ENCODE measurements around the gene G6PC2.

G6PC2 gene

DNA sequence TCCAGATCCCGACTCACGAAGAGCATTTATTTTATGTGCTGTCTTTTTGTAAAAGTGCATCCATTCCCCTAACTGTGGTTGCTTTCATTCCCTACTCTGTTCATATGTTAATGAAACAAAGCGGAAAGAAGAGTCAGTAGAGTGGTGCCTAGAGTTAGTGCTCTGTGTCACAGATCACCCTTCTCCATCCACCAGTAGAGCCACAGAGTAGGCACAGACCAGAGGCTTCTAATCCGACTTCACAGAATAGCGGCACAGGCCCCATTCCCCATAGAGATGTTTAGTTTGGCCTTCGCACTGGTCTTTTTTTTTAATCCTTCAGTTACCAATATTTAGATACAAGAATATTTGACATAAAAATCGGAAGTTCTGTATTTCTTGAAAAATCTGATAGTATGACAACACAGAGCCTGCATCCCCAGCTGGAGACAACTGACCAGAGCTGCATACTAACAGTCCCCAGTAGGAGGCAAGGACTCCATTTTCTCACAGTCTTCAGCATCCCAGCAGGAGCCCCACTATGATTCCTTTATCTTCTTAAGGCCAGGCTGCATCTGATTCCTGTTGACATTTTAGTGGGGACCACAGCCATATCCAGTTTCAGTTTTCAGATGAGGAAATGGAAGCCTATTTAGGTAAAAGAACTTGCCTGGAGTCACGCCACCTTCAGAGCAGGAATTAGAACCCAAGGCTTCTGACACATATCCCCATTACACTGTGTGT lies 7.0 kb downstream of the G6PC2 start:
- TF ChIP-seq, protein P1, sequence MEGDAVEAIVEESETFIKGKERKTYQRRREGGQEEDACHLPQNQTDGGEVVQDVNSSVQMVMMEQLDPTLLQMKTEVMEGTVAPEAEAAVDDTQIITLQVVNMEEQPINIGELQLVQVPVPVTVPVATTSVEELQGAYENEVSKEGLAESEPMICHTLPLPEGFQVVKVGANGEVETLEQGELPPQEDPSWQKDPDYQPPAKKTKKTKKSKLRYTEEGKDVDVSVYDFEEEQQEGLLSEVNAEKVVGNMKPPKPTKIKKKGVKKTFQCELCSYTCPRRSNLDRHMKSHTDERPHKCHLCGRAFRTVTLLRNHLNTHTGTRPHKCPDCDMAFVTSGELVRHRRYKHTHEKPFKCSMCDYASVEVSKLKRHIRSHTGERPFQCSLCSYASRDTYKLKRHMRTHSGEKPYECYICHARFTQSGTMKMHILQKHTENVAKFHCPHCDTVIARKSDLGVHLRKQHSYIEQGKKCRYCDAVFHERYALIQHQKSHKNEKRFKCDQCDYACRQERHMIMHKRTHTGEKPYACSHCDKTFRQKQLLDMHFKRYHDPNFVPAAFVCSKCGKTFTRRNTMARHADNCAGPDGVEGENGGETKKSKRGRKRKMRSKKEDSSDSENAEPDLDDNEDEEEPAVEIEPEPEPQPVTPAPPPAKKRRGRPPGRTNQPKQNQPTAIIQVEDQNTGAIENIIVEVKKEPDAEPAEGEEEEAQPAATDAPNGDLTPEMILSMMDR (IDR thresholded peaks at IDR 0.05), result no peak
- Histone ChIP-seq H3K27ac (no peak overlapping the region), H3K9me3 (no peaks in the 10 kb centered on the region), H3K4me3 (ENCODE audit: low read depth in 1 of 2, low read length in 1 of 2) (no peak overlapping the region), H3K27me3 (peaks cover 32% of the 10 kb centered on the region), H3K36me3 (no peaks in the 10 kb centered on the region), H3K4me1 (ENCODE audit: control insufficient read depth in 1 of 2, insufficient read depth in 1 of 2, low read depth in 1 of 2, low read length in 1 of 2) (peaks cover 4 to 7% of the 10 kb centered on the region in 2 experiments)

DNA sequence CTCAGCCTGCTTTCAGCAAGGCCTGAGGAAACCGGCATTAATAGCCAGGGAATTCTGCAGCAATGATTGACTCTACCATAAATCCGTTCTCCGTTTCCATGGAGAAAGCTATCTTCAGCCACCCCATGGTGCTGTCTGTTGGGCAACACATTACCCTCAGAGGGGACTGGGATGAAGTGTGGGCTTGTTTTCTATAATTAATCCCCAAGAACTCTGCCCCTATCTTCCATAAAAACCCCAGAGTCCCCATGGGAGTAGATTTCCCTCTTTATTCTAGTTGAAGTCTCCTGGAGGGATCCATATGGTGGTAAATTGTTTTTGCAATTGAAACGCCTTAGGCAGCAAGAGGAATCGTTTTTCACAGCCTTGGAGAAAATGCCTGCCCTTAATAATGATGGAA lies 9.2 kb downstream of the G6PC2 start:
- no peak overlapping the region for H3K27ac ChIP-seq
- H3K9me3 ChIP-seq, result no peaks in the 10 kb centered on the region
- H3K4me3 ChIP-seq (ENCODE audit: low read depth in 1 of 2, low read length in 1 of 2), result no peak overlapping the region
- TF ChIP-seq, protein P1 (IDR thresholded peaks at IDR 0.05), result no peak
- peaks cover 42% of the 10 kb centered on the region for H3K27me3 ChIP-seq
- no peaks in the 10 kb centered on the region for H3K36me3 ChIP-seq
- H3K4me1 ChIP-seq (ENCODE audit: control insufficient read depth in 1 of 2, insufficient read depth in 1 of 2, low read depth in 1 of 2, low read length in 1 of 2), result peaks cover 4 to 8% of the 10 kb centered on the region in 2 experiments

DNA sequence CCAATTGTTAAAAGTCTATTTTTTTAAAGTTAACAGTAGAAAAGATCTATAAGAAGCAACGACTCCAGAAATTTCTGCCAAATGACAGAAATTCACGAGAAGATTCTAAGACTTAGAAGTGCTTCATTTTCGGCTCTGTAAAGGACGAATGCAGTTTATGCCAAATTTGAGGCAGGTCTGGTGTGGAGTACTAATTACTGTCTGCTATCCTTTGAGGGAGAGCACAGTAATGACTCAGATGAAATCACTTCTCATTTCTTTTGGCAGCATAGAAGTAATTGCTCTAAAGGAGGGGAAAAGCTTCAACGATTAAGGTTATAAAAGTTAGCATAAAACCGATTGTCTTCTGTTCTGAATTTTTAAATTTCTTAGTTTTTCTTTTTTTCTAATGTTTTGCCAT lies 11.4 kb downstream of the G6PC2 start:
- TF ChIP-seq, protein P1 (IDR thresholded peaks at IDR 0.05), result no peak
- H3K36me3 ChIP-seq, result no peaks in the 10 kb centered on the region
- peaks cover 4 to 8% of the 10 kb centered on the region in 2 experiments for H3K4me1 ChIP-seq (ENCODE audit: control insufficient read depth in 1 of 2, insufficient read depth in 1 of 2, low read depth in 1 of 2, low read length in 1 of 2)
- H3K27ac ChIP-seq, result no peak overlapping the region
- H3K9me3 ChIP-seq, result no peaks in the 10 kb centered on the region
- H3K4me3 ChIP-seq (ENCODE audit: low read depth in 1 of 2, low read length in 1 of 2), result no peak overlapping the region
- H3K27me3 ChIP-seq, result peaks cover 42% of the 10 kb centered on the region

DNA sequence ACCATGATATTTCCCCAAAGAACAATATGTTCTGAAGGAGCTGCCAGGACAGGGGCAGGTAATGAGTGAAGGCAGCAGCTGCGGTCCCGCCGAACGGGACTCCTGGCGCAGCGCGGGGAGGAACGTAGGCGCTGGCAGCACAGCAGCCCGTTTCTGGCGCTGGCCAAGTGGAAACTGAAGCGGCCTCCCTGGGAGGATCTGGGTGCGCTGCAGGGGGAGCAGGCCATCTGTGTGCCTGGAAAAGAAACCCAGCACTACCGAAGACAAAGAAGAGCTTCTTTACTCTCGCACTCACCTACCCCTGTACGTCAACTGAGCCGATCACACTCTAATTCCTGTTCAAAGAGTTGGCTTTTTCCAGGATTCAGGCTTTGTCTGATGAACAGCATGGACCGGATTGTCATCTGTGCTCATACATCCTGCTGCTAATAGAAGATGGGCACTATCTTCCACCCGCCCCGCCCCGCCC lies 11.8 kb downstream of the G6PC2 start:
- H3K4me1 ChIP-seq (ENCODE audit: control insufficient read depth in 1 of 2, insufficient read depth in 1 of 2, low read depth in 1 of 2, low read length in 1 of 2), result peaks cover 4 to 8% of the 10 kb centered on the region in 2 experiments
- no peaks in the 10 kb centered on the region for H3K36me3 ChIP-seq
- no peak overlapping the region for H3K4me3 ChIP-seq (ENCODE audit: low read depth in 1 of 2, low read length in 1 of 2)
- no peak overlapping the region for H3K27ac ChIP-seq
- TF ChIP-seq, protein P1 (IDR thresholded peaks at IDR 0.05), result no peak
- H3K27me3 ChIP-seq, result peaks cover 42% of the 10 kb centered on the region
- no peaks in the 10 kb centered on the region for H3K9me3 ChIP-seq

DNA sequence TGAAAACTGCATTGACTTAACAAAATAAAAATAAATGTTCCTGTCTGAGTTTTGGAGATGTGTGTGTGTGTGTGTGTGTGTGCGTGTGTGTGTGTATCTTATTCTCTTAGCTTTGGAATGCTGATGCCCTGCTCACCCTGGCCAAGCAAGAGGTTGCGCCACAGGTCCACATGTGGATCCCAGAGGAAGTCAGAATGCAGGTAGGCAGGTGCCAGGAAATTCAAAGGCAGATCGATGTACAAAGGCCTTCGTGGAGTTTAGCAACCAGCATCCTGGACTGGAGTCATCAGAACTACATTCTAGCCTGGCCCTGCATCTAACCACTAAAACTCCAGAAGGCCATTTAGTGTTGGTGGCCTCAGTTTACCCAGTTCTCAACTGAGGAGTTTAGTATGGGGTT lies 12.4 kb downstream of the G6PC2 start:
- TF ChIP-seq, protein P1 (IDR thresholded peaks at IDR 0.05), result no peak
- H3K27ac ChIP-seq, result no peak overlapping the region
- H3K9me3 ChIP-seq, result no peaks in the 10 kb centered on the region
- H3K27me3 ChIP-seq, result peaks cover 42% of the 10 kb centered on the region
- no peak overlapping the region for H3K4me3 ChIP-seq (ENCODE audit: low read depth in 1 of 2, low read length in 1 of 2)
- H3K4me1 ChIP-seq (ENCODE audit: control insufficient read depth in 1 of 2, insufficient read depth in 1 of 2, low read depth in 1 of 2, low read length in 1 of 2), result peaks cover 4 to 8% of the 10 kb centered on the region in 2 experiments
- H3K36me3 ChIP-seq, result no peaks in the 10 kb centered on the region

Data from neutrophil (primary cell).